ENCODE results near the gene APOBEC4. TPM values are rescaled to one million over a fixed set of nuclear protein-coding genes. Genes with fewer than 3 reads are reported as not detected.

Gene APOBEC4
- polyA plus RNA-seq, 1 of the 3 experiments (the other 2 are of a cell fraction): not detected

DNA sequence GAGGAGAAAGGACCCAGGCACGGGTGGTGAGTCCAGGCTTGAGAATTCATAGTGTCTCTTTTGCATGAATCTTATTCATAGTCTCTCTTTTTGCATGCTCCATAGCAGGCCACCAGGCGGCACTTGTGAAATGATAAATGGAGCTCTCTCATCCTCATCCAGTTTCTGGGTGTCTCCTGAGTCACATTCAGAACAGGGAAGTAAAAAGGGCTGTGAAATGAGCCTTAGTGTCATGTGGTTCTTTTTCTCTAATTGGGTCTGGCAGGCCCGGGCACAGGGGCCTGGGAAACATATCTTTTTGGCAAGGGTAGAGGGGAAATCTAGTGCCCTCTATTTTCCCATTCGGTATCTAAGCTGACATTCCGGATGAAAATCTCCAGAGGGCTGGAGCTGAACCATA is 43.8 kb downstream of the APOBEC4 start (continued):
- TF ChIP-seq, protein P1, sequence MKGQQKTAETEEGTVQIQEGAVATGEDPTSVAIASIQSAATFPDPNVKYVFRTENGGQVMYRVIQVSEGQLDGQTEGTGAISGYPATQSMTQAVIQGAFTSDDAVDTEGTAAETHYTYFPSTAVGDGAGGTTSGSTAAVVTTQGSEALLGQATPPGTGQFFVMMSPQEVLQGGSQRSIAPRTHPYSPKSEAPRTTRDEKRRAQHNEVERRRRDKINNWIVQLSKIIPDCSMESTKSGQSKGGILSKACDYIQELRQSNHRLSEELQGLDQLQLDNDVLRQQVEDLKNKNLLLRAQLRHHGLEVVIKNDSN (IDR thresholded peaks at IDR 0.05; ENCODE audit: borderline replicate concordance, low read depth): peak; percentile 46; the same call in 1 of the 2 replicates
- TF ChIP-seq, protein P2, sequence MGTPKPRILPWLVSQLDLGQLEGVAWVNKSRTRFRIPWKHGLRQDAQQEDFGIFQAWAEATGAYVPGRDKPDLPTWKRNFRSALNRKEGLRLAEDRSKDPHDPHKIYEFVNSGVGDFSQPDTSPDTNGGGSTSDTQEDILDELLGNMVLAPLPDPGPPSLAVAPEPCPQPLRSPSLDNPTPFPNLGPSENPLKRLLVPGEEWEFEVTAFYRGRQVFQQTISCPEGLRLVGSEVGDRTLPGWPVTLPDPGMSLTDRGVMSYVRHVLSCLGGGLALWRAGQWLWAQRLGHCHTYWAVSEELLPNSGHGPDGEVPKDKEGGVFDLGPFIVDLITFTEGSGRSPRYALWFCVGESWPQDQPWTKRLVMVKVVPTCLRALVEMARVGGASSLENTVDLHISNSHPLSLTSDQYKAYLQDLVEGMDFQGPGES (IDR thresholded peaks at IDR 0.05; ENCODE audit: low read depth, low read length): no peak
- TF ChIP-seq RXRA (IDR thresholded peaks at IDR 0.05; ENCODE audit: borderline replicate concordance, low read depth) (peak; percentile 49; the same call in 1 of the 2 replicates), SMC3 (IDR thresholded peaks at IDR 0.05; ENCODE audit: low read depth, low read length) (peak; percentile 70), JUND (IDR thresholded peaks at IDR 0.05) (peak; percentile 60), RAD21 (IDR thresholded peaks at IDR 0.05; ENCODE audit: low read length) (peak; percentile 71), ELF1 (IDR thresholded peaks at IDR 0.05) (peak; percentile 33; the same call in 1 of the 2 replicates), EP300 (IDR thresholded peaks at IDR 0.05; ENCODE audit: borderline replicate concordance in 1 of 2, low read depth in 1 of 2, low read length in 1 of 2) (peak; percentile 51 to 61; a peak in 3 of 4 replicates), NRF1 (IDR thresholded peaks at IDR 0.05; ENCODE audit: low read depth, low read length) (no peak), FOSL2 (IDR thresholded peaks at IDR 0.05; ENCODE audit: borderline replicate concordance, low read depth) (peak; percentile 50; the same call in 1 of the 2 replicates), SIN3A (IDR thresholded peaks at IDR 0.05; ENCODE audit: borderline replicate concordance, low read depth, low read length) (0 out of 2 replicates have a peak, but pooled peaks have one; percentile 14), GATA2 (CRISPR knock-in tag; IDR thresholded peaks at IDR 0.05) (no peak), POLR2AphosphoS5 (IDR thresholded peaks at IDR 0.05; ENCODE audit: low read depth, low read length) (peak; percentile 54; the same call in 1 of the 2 replicates), MEF2A (IDR thresholded peaks at IDR 0.05; ENCODE audit: borderline replicate concordance, low read depth) (0 out of 2 replicates have a peak, but pooled peaks have one; percentile 9), MXI1 (IDR thresholded peaks at IDR 0.05; ENCODE audit: low read depth, low read length) (peak; percentile 21; the same call in 1 of the 2 replicates), NFIC (IDR thresholded peaks at IDR 0.05; ENCODE audit: borderline replicate concordance) (peak; percentile 88), YY1 (IDR thresholded peaks at IDR 0.05; ENCODE audit: low read depth) (0 out of 2 replicates have a peak, but pooled peaks have one; percentile 14), RFX5 (IDR thresholded peaks at IDR 0.05; ENCODE audit: low read length) (no peak), TAF1 (IDR thresholded peaks at IDR 0.05; ENCODE audit: borderline replicate concordance, low read depth, low read length) (no peak; the same call in 1 of the 2 replicates), EZH2phosphoT487 (IDR thresholded peaks at IDR 0.05; ENCODE audit: borderline replicate concordance, low read depth) (no peak)
- TF ChIP-seq, protein P3, sequence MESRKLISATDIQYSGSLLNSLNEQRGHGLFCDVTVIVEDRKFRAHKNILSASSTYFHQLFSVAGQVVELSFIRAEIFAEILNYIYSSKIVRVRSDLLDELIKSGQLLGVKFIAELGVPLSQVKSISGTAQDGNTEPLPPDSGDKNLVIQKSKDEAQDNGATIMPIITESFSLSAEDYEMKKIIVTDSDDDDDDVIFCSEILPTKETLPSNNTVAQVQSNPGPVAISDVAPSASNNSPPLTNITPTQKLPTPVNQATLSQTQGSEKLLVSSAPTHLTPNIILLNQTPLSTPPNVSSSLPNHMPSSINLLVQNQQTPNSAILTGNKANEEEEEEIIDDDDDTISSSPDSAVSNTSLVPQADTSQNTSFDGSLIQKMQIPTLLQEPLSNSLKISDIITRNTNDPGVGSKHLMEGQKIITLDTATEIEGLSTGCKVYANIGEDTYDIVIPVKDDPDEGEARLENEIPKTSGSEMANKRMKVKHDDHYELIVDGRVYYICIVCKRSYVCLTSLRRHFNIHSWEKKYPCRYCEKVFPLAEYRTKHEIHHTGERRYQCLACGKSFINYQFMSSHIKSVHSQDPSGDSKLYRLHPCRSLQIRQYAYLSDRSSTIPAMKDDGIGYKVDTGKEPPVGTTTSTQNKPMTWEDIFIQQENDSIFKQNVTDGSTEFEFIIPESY (IDR thresholded peaks at IDR 0.05; ENCODE audit: borderline replicate concordance, low read depth): no peak
- TF ChIP-seq, protein P4, sequence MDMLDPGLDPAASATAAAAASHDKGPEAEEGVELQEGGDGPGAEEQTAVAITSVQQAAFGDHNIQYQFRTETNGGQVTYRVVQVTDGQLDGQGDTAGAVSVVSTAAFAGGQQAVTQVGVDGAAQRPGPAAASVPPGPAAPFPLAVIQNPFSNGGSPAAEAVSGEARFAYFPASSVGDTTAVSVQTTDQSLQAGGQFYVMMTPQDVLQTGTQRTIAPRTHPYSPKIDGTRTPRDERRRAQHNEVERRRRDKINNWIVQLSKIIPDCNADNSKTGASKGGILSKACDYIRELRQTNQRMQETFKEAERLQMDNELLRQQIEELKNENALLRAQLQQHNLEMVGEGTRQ (IDR thresholded peaks at IDR 0.05; ENCODE audit: borderline replicate concordance, low read depth, low read length): no peak
- TF ChIP-seq, protein P5, sequence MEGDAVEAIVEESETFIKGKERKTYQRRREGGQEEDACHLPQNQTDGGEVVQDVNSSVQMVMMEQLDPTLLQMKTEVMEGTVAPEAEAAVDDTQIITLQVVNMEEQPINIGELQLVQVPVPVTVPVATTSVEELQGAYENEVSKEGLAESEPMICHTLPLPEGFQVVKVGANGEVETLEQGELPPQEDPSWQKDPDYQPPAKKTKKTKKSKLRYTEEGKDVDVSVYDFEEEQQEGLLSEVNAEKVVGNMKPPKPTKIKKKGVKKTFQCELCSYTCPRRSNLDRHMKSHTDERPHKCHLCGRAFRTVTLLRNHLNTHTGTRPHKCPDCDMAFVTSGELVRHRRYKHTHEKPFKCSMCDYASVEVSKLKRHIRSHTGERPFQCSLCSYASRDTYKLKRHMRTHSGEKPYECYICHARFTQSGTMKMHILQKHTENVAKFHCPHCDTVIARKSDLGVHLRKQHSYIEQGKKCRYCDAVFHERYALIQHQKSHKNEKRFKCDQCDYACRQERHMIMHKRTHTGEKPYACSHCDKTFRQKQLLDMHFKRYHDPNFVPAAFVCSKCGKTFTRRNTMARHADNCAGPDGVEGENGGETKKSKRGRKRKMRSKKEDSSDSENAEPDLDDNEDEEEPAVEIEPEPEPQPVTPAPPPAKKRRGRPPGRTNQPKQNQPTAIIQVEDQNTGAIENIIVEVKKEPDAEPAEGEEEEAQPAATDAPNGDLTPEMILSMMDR (IDR thresholded peaks at IDR 0.05): peak; percentile 80

Measured in SK-N-SH (cell line).